ENCODE results near the gene FXYD6.
"Not testable (repeated sequence)": the region's sequence is repeated elsewhere in the genome, so short reads cannot be mapped to it uniquely, and the experiment has no call there.

Gene FXYD6

DNA sequence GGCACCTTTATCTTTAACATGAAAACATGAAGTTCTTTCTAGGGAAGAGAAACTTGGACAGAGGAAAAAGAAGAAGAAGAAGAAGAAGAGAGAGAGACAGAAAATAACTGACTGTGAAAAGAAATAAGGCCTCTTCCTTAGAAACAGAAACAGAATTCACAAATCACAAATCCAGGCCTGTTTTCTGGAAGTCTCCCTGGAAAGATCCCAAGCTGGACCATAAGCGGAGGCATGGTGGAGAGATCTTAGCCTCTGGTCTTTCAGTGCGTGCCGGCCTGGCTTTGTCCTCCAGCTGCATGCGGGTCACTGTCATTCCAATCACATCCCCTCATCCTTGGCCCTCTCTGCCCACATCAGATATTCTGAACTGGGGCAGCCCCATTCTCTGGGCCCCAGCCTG is 6.9 kb downstream of the FXYD6 start:
- no peak for DNase-seq (ENCODE audit: low spot score)

DNA sequence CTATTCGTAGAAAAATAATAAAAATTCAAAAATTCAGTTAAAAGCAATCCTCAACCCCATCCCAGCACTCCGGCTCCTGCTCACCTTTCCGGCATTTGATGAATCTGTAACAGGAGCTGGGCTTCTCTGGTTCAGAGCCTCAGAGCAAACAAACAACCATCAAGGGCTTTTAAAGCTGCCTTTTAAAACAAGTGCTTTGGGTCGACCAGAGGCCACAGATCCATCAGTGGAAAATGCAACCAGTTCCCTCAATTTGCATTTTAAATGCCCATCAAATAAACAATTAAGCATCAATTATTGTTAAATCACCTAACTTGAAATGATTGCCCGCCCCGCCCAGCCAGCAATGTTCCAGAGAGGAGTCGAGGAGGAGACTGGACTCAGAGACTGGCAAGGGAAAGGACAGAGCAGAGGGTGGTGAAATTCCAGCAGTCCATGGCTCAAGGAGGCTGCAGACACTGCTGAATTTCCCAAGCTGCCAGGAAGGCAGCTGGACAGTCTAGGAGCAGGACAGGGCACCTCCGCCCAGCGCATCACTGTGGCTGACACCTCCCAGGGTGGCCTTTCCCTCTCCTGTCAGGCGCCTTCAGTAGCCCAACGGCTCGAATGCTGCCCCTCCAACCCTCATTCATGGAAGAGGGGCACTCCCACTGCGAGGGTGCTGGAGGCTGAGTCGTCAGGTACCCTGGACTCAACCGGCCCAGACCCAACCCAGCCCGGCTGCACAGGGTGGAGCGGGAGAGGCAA is 7.5 kb downstream of the FXYD6 start:
- DNase-seq (ENCODE audit: low spot score): no peak

DNA sequence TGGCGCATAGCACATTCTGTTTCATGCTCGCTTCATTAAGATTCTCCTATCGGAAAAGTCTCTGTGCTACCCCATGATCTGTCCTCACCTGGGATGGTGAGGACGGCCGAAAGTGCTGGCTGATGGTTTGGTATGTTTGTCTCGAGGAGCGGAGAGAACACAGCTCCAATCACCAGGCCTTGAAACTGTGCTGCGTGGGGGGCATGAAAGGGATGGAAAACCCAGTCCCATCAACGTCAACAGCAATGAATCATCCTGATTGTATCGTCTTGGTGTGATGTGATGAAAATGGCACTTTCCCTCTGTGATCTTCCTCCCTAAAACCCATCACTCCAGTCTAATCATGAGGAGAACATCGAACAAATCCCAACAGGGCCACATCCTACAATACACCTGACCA is 8.4 kb downstream of the FXYD6 start:
- no peak for DNase-seq (ENCODE audit: low spot score)

DNA sequence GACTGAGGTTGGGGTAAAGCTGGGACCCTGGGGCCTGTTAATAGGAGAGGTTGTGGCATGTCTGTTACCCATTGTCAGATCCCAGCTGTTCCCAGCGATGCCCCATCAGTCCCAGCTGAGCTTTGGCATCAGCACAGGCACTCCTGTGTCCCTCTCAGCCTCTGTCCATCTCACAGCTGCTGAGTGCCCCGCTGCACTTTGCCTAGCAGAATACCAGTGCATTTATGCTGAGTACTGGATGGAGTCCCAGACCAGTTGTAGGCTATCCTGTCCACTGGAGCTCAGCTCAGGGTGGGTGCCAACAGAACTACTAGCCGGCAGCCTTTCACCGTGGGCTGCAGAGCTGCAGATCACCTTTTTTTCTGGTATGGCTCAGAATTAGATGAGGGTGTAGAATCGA is 9.9 kb downstream of the FXYD6 start:
- DNase-seq (ENCODE audit: low spot score): no peak

DNA sequence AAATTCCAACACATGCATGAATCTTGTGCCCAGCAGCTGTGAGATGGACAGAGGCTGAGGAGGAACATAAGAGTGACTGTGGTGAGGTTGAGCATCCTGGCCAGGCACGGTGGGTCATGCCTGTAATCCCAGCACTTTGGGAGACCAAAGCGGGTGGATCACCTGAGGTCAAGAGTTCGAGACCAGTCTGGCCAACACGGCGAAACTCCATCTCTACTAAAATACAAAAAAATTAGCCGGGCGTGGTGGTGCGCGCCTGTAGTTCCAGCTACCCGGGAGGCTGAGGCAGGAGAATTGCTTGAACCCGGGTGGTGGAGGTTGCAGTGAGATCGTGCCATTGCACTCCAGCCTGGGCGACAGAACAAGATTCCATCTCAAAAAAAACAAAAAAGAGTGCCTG is 10.9 kb downstream of the FXYD6 start:
- DNase-seq (ENCODE audit: low spot score): not testable (repeated sequence)

DNA sequence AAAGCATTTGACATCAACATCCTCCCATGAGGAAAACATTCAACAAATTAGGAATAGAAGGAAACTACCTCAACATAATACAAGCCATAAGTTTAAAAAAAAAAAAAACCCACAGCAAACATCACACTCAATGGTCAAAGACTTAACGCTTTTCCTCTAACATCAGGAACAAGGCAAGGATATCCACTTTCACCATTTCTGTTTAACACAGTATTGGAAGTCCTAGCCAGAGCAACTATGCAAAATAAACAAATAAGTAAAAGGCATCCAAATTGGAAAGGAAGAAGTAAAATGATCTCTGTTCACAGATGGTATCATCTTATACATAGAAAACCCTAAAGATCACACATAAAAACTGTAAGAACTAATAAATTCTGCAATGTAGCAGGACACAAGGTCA is 13.1 kb downstream of the FXYD6 start:
- no peak for DNase-seq (ENCODE audit: low spot score)

DNA sequence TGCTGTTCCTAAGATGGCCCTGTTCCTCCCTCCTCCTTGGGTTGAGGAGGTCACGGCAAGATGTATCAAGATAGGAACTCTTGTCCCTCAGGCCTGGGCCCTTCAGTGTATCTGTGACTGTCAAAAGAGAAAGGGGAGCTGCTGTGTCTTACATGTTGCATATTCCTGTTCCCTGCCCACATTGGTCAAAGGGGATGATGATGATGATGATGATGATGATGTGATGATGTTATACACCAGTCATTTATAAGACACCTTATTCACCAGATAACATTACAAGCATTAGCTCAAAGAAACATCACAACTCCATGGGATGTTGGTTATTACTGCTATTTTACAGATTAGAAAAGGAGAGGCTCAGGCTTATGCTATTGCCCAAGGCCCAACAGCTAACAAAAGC is 13.7 kb downstream of the FXYD6 start:
- DNase-seq (ENCODE audit: low spot score): no peak

DNA sequence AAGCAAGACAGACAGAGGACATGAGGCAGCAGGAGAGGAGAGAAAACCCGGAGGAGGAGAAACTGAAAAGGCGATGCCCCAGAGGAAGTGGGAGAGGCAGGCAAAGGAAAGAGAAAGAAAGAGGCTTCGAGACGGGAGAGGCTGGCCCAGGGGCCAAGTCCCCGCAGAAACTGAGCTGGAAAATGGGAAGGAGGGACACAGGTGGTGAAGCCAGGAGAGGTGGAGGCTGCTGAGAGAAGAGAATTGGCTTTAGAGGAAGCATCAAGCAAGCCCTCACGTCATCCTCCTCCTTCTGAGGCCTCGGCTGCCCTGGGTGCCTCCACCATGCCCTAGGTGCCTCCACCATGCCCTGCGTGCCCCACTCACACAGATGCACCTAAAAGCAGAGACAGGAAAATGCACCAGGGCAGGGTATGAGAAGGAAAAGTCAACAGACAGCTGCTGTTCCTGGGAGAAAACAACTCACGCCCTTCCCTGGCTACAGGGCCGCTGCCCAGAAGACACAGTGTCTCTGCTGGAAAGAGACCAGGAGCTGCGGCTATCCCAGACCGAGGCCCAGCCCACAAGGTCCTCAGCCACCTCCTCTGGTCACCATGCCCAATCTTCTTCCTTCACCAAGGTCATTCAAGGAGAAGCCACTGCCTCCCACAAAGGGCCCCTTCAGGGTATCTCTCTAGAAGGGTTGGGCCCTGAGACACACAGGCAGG is 14.3 kb downstream of the FXYD6 start:
- DNase-seq (ENCODE audit: low spot score): no peak

DNA sequence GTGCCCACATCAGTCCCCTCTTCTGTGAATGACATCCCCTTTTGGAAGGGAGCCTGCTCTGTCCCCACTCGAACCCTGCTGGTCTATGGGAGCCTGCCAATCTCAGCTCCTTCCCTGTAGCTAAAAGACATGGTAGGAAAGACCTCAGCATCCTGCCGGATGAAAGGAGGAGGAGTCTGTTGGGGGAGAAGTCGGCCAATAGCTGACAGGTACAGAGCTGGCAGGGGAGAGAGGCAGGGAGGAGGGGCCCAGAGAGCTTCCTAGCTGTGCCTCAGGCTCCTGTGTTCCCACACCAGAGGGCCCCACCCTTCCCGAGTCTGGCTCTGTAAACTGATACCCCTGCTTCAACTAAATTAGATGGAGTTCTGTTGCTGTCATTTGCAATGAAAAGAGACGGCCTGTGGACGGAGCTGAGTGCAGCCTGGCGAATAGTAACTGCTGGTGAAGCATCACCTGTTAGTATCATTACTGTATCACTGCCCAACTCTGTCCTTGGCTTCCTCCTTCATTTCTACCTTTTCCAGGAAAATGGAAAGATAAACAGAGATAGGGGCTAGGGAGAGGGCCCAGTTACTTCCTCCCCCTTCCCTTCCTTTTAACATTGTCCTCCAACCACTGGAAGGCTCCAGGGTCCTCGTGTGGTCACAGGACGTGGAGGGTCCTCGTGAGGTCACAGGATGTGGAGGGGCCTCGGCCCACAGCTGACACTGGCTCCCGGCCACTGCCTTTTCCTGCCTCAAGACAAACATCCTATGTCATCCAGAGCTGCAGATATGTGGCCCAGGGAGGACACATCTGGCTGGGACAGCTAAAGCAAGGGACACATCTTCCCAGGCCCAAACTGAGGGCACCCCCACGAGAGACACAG is 15.1 kb downstream of the FXYD6 start:
- DNase-seq (ENCODE audit: low spot score): no peak

DNA sequence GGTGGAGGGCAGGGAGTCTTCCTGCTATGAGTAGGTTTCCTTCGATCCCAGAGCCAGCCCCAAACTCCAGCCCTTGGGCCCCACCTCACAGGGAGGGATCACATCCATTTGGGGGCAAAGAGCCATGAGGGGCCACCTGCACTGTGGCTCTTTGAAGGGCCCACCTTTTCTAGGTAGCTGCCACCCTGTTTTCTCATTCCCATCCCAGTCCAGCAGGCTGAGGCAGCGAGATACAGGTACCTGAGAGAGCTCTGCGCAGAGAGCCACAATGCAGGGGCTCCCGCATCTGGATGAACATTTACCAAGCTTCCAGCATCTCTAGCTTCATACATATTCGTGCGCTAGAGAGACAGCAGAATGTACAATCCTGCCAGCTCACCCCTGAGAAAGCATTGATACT is 16.3 kb downstream of the FXYD6 start:
- no peak for DNase-seq (ENCODE audit: low spot score)

DNA sequence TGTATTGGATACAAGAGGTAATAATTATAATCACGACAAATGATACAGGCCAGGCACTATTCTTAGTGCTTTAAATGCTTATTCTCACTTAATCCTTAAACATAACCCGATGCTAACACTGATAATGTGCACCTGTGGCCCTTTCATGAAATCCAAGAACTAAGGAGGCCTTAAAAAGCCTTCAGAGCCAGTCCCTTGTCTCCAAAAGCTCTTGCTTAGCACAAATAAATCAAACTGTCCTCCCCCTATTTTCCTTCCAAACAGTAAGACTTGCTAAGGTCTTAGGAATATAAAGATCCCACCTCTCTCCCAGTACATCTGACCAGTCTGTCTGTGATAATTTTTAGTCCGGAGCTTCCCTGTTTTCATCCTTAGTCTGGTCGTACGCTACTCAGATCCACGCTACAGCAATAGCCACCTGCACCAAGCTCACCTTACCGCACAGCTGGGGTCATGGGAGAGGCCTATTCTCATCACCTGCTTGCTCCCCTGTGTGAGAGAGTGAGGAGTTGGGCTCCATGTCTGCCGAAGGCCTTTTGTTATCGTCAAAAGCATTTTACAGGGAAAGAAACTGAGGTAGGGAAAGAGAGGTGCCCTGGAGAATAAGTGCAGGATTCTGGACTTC is 16.9 kb downstream of the FXYD6 start:
- no peak for DNase-seq (ENCODE audit: low spot score)

DNA sequence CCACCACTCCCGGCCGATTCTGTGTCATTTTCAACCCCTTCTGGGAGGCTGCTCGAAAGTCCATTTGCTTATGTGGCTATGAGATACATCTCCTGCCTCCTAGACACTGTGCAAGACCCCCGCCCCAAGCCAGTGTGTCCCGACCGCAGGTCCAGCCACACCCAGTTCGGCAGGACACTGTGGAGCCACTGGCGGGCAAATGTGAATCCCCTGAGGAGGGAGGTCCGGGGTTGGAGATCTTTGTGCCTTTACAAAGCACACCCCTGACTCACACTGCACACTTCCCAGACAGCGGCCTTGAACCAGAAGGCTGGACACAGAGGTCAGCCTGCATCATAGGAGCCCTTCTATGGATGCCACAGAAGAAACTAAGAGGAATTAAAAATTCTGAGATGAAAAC is 17.4 kb downstream of the FXYD6 start:
- DNase-seq (ENCODE audit: low spot score): no peak

DNA sequence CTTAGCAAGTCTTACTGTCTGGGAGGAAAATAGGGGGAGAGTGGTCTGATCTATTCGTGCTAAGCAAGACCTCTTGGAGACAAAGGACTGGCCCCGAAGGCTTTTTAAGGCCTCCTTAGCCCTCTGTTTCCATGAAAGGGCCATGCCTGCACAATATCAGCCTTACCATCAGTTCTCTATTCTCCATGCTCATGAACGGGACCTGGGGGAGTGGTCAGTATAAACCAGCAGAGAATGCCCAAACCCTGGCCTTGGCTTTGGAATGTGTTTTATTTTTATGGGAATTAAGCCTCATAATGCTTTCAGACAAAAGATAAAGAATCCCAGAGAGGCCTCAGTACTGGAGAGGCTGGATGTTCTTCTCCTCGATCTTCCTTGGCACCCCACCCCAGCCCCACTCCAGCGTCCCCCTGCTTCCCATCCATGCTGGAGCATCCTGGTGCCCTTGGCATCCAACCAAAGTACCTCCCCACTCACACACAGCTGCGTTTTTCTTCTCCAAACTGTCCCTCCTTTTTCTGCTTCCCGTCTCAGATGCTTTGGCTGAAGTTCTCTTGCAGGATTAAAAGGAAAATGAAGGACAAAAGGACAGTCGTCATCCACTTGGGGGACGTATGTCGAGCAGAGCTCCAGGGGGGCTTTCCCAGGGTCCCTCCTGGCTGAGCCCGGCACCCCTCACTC is 18.6 kb downstream of the FXYD6 start:
- DNase-seq (ENCODE audit: low spot score): no peak

DNA sequence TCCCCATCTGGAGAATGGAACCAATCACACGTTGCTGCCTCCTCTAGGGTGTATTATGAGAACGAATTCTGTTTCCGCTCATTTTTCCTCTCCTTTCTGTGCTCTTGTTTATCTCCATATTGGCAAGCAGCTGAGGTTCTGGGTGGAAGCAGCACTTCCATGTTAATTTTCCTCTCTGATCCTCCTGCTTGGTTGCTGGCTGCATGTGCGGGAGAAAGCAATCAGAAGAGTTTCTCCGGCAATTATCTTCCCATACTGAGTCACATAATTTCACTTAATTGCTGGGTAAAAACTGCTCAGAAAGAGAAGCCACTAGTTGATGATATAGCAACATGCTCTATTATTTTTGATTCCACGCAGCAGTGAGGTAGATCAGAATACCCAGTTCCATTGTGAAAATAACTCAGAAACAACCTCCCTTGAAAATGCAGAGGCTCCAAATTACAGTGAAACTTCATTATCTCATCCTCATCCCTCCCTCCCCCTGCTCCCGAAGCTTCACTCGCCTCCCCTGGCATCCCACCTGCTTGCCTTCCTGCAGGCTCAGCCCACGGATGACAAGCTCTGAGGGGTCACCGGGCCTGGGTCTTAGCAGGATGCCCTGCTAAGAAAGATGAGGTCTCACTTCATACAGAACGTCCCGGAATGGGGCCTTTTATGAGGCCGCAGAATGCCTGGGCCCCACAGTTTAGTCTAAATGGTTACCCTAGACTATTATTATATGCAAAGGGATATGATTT is 20.4 kb downstream of the FXYD6 start:
- DNase-seq (ENCODE audit: low spot score): no peak

DNA sequence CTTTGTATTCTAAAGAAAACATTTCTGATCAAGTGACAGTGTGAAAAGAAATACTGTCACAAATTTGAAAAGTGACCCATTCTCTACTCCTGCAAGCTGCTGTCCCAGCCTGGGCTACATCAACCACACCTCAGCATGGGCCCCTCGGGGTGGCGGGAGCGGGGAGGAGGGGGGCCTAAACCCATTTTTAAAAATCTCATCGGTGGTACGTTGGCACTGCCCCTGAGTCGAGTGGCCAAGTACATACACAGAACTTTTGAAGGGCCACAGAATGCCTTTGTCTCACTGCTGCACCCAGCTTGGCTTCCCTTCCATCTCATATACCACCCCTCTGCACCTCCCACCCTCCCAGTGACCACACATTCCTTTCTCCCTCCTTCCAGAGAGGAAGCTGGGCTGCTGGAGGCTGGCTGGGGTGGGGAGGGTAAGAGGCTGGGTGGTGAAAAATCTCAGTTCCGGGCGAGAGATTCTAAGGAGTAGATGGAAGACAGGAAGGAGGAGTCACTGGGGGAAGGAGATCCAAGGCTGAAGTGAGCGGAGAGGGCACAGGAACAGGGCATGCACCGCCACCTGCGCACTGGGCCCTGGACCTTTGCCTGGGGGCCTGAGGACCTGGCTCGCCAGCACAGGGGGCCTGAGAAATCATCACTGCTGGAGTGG is 21.1 kb downstream of the FXYD6 start:
- DNase-seq (ENCODE audit: low spot score): no peak

DNA sequence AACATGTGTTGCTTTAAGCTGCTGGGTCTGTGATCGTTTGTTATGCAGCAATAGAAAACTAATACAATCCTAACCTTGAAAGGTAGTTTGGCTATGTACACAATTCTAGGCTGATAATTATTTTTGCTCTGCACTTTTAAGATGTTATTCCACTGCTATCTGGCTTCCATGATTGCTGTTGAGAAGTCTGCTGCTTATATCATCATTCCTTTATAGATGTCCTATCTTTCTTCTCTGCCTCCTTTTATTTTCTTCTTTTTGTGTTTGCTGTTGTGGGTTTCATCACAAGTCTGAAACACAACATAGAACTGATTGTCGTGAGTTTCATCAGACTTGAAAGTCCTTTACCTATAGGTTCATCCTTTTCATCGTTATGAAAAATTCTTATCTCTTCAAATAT is 24.1 kb downstream of the FXYD6 start:
- no peak for DNase-seq (ENCODE audit: low spot score)

DNA sequence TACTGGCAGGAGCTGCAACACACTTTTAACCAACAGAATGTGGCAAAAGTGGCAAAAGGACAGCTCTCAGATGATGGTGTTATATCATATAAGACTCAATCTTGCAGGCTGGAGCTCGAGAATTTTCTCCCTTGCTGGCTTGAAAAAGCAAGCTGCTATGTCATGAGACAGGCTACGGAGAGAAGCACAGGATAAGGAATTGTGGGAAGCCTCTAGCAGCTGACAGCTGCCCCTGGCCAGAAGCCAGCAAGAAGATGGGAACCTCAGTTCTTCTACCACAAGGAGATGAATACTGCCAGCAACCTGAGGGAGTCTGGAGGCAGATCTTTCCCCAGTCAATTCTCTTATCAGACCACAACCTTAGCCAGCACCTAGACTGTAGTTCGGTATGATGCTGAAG is 24.6 kb downstream of the FXYD6 start:
- no peak for DNase-seq (ENCODE audit: low spot score)

DNA sequence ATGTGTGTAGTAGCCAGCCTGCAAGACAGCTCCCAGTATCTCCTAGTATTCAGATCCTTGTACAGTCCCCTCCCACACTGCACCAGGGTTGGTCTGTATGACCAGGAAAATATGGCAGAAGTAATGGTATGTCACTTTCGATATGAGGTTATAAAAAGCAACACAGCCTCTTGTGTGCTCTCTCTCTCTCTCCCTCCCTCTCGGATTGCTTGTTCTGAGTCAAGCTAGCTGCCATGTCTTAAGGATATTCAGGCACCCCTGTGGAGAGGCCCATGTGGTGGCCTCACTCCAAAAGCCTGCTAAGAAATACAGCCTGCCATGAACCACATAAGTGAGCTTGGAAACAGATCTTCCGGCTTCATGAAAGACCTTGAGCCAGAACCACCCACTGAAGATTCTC is 25.4 kb downstream of the FXYD6 start:
- no peak for DNase-seq (ENCODE audit: low spot score)

DNA sequence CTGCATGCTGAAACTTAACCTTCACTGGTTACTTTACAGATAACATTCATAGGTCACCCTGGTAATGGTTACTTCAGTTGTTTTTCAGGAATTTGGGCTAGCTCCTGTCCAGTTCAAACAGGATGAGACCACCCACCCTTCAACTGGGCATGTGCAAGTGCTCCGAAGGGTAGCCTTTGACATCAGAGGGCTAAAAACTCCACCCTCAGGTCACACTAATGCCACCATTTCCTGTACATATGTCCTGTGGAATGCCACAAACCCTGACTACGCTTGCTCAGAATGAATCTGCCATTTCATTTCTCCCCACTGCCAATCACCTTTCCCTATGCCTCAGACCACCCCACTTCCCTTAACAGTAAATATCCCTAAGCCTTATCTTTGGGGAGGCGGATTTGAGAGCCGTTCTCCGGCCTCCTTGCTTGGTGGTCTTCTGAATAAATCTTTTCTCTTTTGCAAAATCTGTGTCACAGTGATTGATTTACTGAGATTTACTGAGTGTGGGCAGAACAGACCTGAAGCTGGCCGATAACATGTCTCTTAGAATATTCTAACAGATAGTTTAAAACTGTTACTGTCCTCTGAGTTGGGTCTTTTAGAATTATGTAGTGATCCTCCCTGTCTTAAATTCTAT is 26.6 kb downstream of the FXYD6 start:
- DNase-seq (ENCODE audit: low spot score): no peak
